ENCODE results near the gene CREM. TPM values are rescaled to one million over a fixed set of nuclear protein-coding genes. Genes with fewer than 3 reads are reported as not detected.

The CREM gene
- total RNA-seq, 6 donors from 2014 or later, result 5.4 to 35.7 (median 23.1) TPM

DNA sequence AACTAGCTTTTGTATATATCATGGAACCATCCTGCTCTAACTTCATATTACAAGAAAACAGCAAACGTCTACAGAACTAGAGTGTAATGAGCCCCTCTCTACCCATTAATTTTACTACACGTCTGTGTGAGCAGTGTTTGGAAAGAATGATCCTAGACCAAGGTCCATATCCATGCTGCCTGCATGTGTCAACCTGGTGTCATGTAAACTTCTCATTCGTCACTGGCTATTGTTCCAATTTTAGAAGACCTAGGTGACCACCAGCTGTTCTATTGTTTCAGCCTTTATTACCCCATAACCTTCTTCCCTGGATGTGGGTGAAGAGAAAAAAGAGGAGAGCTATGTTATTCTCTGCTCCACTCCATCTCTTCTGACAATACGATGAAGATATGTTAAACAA lies 77.1 kb downstream of the CREM start:
- TF ChIP-seq POLR2AphosphoS5 (IDR thresholded peaks at IDR 0.05), result no peak
- TF ChIP-seq POLR2A (IDR thresholded peaks at IDR 0.05), result no peak
- TF ChIP-seq EP300 (IDR thresholded peaks at IDR 0.05), result no peak
- TF ChIP-seq, protein P1, sequence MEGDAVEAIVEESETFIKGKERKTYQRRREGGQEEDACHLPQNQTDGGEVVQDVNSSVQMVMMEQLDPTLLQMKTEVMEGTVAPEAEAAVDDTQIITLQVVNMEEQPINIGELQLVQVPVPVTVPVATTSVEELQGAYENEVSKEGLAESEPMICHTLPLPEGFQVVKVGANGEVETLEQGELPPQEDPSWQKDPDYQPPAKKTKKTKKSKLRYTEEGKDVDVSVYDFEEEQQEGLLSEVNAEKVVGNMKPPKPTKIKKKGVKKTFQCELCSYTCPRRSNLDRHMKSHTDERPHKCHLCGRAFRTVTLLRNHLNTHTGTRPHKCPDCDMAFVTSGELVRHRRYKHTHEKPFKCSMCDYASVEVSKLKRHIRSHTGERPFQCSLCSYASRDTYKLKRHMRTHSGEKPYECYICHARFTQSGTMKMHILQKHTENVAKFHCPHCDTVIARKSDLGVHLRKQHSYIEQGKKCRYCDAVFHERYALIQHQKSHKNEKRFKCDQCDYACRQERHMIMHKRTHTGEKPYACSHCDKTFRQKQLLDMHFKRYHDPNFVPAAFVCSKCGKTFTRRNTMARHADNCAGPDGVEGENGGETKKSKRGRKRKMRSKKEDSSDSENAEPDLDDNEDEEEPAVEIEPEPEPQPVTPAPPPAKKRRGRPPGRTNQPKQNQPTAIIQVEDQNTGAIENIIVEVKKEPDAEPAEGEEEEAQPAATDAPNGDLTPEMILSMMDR (IDR thresholded peaks at IDR 0.05), result no peak
- Histone ChIP-seq H3K27ac (no peak overlapping the region), H3K36me3 (peaks cover 0 to 11% (median 2%) of the 10 kb centered on the region in 4 donors), H3K4me3 (no peak overlapping the region), H3K4me1 (no peaks in the 10 kb centered on the region), H3K9me3 (no peaks in the 10 kb centered on the region), H3K27me3 (no peaks in the 10 kb centered on the region)
- WGBS, 2 donors, result 81 to 90% methylated on average over 4 of the region's 4 CpGs
- ATAC-seq (ENCODE audit: low FRiP score in 2 of 2) (no peak), DNase-seq (no peak)

DNA sequence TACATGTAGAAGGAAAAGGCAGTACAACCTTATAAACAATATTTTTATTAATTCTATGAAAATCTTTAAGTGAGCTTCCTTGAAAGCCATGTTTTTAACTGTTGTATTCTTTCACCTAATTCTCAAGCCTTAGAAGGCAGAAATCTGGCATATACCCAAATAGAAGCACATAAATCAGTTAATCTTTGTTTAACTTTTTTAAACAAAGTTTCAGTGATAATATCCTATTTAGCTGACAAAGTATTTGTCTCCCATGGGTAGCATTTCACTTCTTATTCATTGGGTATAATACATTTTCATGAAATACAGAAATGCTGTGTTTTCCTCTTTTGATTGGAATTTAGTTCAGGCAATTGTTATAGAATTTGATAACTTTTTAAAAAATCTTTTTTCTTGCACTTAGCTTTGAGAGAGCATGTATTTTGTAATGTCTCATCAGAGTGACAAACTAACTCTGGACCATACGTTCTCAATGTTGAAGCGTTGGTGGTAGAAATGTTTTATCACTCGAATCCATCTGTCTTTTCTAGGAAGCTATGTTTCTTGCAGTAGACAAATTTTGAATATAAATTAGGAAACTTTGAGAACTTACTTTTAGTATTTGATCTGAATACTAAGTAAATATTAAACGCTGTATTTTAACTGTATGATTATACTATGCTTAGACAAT lies 78.1 kb downstream of the CREM start:
- Histone ChIP-seq H3K36me3 (peaks cover 0 to 11% (median 2%) of the 10 kb centered on the region in 4 donors), H3K27me3 (no peaks in the 10 kb centered on the region), H3K27ac (no peak overlapping the region), H3K4me1 (no peaks in the 10 kb centered on the region), H3K9me3 (no peaks in the 10 kb centered on the region), H3K4me3 (no peak overlapping the region)
- DNase-seq (no peak), ATAC-seq (ENCODE audit: low FRiP score in 2 of 2) (no peak)
- 53 to 63% methylated on average over 4 of the region's 4 CpGs for WGBS, 2 donors
- no peak for TF ChIP-seq POLR2A (IDR thresholded peaks at IDR 0.05)
- no peak for TF ChIP-seq EP300 (IDR thresholded peaks at IDR 0.05)
- TF ChIP-seq, protein P1 (IDR thresholded peaks at IDR 0.05), result no peak
- TF ChIP-seq POLR2AphosphoS5 (IDR thresholded peaks at IDR 0.05), result no peak

DNA sequence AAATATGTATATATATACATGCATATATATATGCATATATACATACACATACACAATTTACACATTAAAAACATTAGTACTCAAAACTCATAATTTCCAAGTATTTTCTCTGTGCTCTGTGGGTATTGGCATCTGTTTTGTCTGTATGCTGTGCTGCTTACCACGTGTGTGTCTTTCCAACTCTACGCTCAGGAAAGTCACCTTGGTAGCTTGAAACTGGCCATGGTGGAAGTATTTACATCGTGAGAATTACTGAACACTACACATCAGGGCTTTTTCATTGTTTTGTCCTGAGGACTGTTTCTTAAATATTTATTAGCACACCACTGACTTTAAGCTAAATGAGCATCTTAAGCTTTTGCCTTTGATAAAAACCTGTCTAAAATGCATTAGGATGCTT lies 79.6 kb downstream of the CREM start:
- DNase-seq (no peak), ATAC-seq (ENCODE audit: low FRiP score in 2 of 2) (no peak)
- Histone ChIP-seq H3K27ac (no peak overlapping the region), H3K27me3 (no peaks in the 10 kb centered on the region), H3K4me1 (no peaks in the 10 kb centered on the region), H3K4me3 (no peak overlapping the region), H3K9me3 (no peaks in the 10 kb centered on the region), H3K36me3 (peaks cover 0 to 11% (median 2%) of the 10 kb centered on the region in 4 donors)
- 95 to 96% methylated on average over 3 of the region's 3 CpGs for WGBS, 2 donors
- TF ChIP-seq, protein P1 (IDR thresholded peaks at IDR 0.05), result no peak
- no peak for TF ChIP-seq POLR2AphosphoS5 (IDR thresholded peaks at IDR 0.05)
- no peak for TF ChIP-seq EP300 (IDR thresholded peaks at IDR 0.05)
- TF ChIP-seq POLR2A (IDR thresholded peaks at IDR 0.05), result no peak

DNA sequence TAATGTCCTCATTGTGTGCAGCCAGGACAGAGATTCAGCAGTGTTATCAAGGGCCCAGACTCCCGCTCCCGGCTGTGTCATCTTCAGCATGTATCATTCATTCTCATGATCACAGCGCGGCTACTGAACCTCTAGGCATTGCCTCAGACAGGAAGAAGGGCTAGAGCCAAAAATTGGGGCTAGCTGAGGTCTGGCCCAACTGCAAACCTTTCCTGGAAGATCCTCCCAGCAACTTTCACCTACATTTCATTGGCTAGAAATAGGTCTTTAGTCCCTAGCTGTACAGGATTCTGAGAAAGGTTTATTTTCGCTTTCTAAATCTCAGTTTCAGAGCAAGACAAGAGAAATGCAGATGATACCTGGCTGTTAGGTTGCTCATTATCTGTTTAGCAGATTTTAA lies 81.9 kb downstream of the CREM start:
- Histone ChIP-seq H3K4me3 (no peak overlapping the region), H3K9me3 (no peaks in the 10 kb centered on the region), H3K27me3 (no peaks in the 10 kb centered on the region), H3K27ac (no peak overlapping the region), H3K36me3 (peaks cover 0 to 11% (median 2%) of the 10 kb centered on the region in 4 donors), H3K4me1 (peaks cover 0 to 4% (median 0%) of the 10 kb centered on the region in 4 donors)
- DNase-seq (no peak), ATAC-seq (ENCODE audit: low FRiP score in 2 of 2) (no peak)
- TF ChIP-seq POLR2AphosphoS5 (IDR thresholded peaks at IDR 0.05), result no peak
- TF ChIP-seq, protein P1 (IDR thresholded peaks at IDR 0.05), result no peak
- no peak for TF ChIP-seq EP300 (IDR thresholded peaks at IDR 0.05)
- TF ChIP-seq POLR2A (IDR thresholded peaks at IDR 0.05), result no peak
- WGBS, 2 donors, result 88 to 97% methylated on average over 5 of the region's 5 CpGs
